RWPE2 (cell line): Measurements from ENCODE around the gene UST.

ENCODE experiments used
- ATAC-seq: fragments of 200-7000 bp; cut with Tn5 transposase; 3 replicates; pipeline ENCODE4 v1.9.1; 2021; ENCODE audit warnings: low read depth
- DNase-seq: peaks from one replicate; pipeline ENCODE4 v3.0.0-alpha.2; 2020; ENCODE audit warnings: low spot score
- H3K27ac ChIP-seq: fragments of 450-650 bp; 2 replicates; pipeline ENCODE4 v1.5.1; 2017; ENCODE audit warnings: mild to moderate bottlenecking; ENCODE audit not compliant: poor library complexity, severe bottlenecking
- H3K27me3 ChIP-seq: fragments of 250-450 bp; sonication (Bioruptor Pico); 2 replicates; pipeline ENCODE4 v1.5.1; 2021; ENCODE audit warnings: mild to moderate bottlenecking, moderate library complexity; ENCODE audit not compliant: insufficient read depth, poor library complexity, severe bottlenecking
- H3K36me3 ChIP-seq: fragments of 250-450 bp; sonication (Bioruptor Pico); 2 replicates; pipeline ENCODE4 v1.5.1; 2020; ENCODE audit warnings: low read depth, mild to moderate bottlenecking, moderate library complexity
- H3K4me1 ChIP-seq: fragments of 250-450 bp; sonication (Bioruptor Pico); 2 replicates; pipeline ENCODE4 v1.5.1; 2021; ENCODE audit warnings: mild to moderate bottlenecking, moderate library complexity; ENCODE audit not compliant: insufficient read depth, poor library complexity, severe bottlenecking
- H3K4me3 ChIP-seq: fragments of 250-450 bp; sonication (Bioruptor Pico); 2 replicates; pipeline ENCODE4 v1.5.1; 2021; ENCODE audit warnings: mild to moderate bottlenecking, moderate library complexity; ENCODE audit not compliant: severe bottlenecking
- H3K9me3 ChIP-seq: fragments of 250-450 bp; sonication (Bioruptor Pico); 2 replicates; pipeline ENCODE4 v1.5.1; 2021; ENCODE audit warnings: mild to moderate bottlenecking, moderate library complexity; ENCODE audit not compliant: severe bottlenecking
- CTCF ChIP-seq: fragments of 450-650 bp; IDR thresholded peaks from one replicate; pipeline ENCODE4 v1.5.1; 2017; ENCODE audit warnings: mild to moderate bottlenecking, moderate library complexity; ENCODE audit not compliant: poor library complexity, severe bottlenecking

Gene UST

DNA sequence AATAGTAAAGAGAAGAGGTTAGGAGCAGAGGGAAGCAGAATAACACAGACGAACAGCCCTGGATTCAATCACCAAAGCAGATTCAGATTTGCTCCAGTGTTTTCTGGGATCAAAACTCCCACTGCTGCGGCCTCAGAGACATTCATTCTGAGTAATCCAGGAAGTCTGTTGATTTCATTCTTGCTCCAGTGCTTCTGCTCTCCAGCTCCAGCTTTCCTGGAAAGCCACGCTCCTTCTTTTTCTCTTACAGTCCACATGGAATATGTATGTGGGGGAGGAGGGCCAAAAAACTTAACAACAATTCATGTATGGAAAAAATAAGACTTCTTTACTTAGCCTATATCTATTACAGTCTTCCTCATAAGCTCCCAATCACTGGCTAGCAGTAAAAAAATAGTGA is 26.4 kb upstream of the UST start:
- ATAC-seq (no peak), DNase-seq (no peak)
- peaks cover 5% of the 10 kb centered on the region for H3K4me1 ChIP-seq
- no peaks in the 10 kb centered on the region for H3K9me3 ChIP-seq
- H3K27me3 ChIP-seq, result no peaks in the 10 kb centered on the region
- no peak overlapping the region for H3K27ac ChIP-seq
- H3K36me3 ChIP-seq, result peaks cover 3% of the 10 kb centered on the region; the same call in 1 of the 2 replicates
- no peak overlapping the region for H3K4me3 ChIP-seq
- no peak for TF ChIP-seq CTCF

- Histone ChIP-seq H3K27me3 (no peaks in the 10 kb centered on the region), H3K27ac (no peak overlapping the region), H3K4me3 (no peak overlapping the region), H3K9me3 (no peaks in the 10 kb centered on the region), H3K36me3 (peaks cover 3% of the 10 kb centered on the region; the same call in 1 of the 2 replicates), H3K4me1 (peaks cover 5% of the 10 kb centered on the region)
- TF ChIP-seq CTCF, result no peak
- ATAC-seq, result no peak
- no peak for DNase-seq
Observed at GRCh38 chr6:148720897-148721296, 25.9 kb upstream of the UST start.

GRCh38 chr6:148723484-148723883 is 23.3 kb upstream of the UST start:
- Histone ChIP-seq H3K9me3 (no peaks in the 10 kb centered on the region), H3K36me3 (peaks cover 3% of the 10 kb centered on the region; the same call in 1 of the 2 replicates), H3K4me3 (no peak overlapping the region), H3K27ac (no peak overlapping the region), H3K27me3 (no peaks in the 10 kb centered on the region), H3K4me1 (peaks cover 5% of the 10 kb centered on the region)
- DNase-seq, result no peak
- no peak for TF ChIP-seq CTCF
- ATAC-seq, result peak; percentile 78

GRCh38 chr6:148724428-148724827 is 22.4 kb upstream of the UST start:
- ATAC-seq, result no peak
- H3K27ac ChIP-seq, result no peak overlapping the region
- H3K4me1 ChIP-seq, result peaks cover 5% of the 10 kb centered on the region
- H3K36me3 ChIP-seq, result peaks cover 3% of the 10 kb centered on the region; the same call in 1 of the 2 replicates
- DNase-seq, result no peak
- no peaks in the 10 kb centered on the region for H3K9me3 ChIP-seq
- no peak for TF ChIP-seq CTCF
- H3K4me3 ChIP-seq, result no peak overlapping the region
- no peaks in the 10 kb centered on the region for H3K27me3 ChIP-seq

DNA sequence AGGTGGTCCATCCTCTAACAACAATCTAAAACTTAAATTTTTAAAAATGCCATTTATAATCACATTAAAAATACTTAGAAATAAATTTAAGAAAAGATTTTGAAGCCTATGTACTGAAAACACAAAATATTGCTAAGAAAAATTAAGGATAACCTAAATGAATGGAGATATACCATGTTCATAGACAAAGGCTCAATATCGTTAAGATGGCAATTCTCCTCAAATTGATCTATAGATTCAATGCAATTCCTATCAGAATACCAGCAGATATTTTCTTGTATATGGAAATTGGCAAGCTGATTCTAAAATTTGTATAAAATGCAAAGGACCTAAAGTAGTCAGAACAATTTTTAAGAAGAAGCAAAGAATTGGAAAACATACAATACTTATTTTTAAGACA is 19.7 kb upstream of the UST start:
- Histone ChIP-seq H3K27me3 (no peaks in the 10 kb centered on the region), H3K36me3 (peaks cover 3% of the 10 kb centered on the region; the same call in 1 of the 2 replicates), H3K27ac (no peak overlapping the region), H3K4me3 (no peak overlapping the region), H3K9me3 (no peaks in the 10 kb centered on the region), H3K4me1 (peaks cover 5% of the 10 kb centered on the region)
- DNase-seq (no peak), ATAC-seq (no peak)
- no peak for TF ChIP-seq CTCF
